VCaP (cell line): ENCODE measurements around the gene SUV39H1.

Experiments used
- H3K27ac ChIP-seq: fragments of 450-650 bp; 2 replicates; pipeline ENCODE4 v1.5.1; 2017
- CTCF ChIP-seq: fragments of 450-650 bp; conservative IDR thresholded peaks from 2 replicates; pipeline ENCODE4 v1.5.1; 2017; ENCODE audit warnings: mild to moderate bottlenecking, moderate library complexity

The SUV39H1 gene

DNA sequence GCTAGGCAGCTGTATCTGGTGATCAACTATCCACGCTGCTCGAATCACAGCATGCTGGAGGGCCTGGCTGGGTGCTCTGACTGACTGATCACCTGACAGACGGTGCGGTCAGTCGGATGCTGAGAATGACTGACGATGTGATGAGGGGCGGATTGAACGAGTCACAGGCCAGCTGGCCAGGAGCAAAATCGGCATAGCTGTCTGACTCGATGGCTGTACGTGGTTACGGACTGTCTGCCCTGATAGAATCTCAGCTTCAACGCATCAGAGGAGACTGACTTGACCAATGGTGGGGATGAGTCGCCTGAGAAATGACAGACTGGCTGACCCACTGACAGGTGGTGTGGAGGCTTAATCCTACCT, 1.0 kb upstream of the SUV39H1 start:
- H3K27ac ChIP-seq = peak overlapping the region; percentile 63
- no peak for TF ChIP-seq CTCF

DNA sequence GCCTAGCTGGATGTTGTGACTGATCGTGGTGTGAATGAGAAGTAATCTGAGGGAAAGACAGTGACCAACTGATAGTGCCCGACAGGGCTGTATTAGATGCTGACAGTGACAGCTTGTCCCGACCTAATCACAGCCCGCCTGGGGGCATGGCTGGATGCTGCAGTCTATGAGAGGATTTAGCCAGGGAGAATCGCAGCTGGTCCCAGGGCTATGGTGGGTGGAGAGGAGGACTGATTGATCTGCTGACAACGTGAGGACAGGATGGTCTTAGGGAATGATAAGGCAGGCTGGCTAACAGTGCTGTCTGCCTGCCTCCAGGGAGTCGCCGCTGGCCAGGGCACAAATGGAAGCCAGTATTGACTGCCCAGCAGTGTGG, 621 bp upstream of the SUV39H1 start:
- peak overlapping the region; percentile 63 for H3K27ac ChIP-seq
- no peak for TF ChIP-seq CTCF

- H3K27ac ChIP-seq = peak overlapping the region; percentile 63
- no peak for TF ChIP-seq CTCF
These were observed 584 bp downstream of the SUV39H1 start for GRCh38 chrX:48696909-48697727.

DNA sequence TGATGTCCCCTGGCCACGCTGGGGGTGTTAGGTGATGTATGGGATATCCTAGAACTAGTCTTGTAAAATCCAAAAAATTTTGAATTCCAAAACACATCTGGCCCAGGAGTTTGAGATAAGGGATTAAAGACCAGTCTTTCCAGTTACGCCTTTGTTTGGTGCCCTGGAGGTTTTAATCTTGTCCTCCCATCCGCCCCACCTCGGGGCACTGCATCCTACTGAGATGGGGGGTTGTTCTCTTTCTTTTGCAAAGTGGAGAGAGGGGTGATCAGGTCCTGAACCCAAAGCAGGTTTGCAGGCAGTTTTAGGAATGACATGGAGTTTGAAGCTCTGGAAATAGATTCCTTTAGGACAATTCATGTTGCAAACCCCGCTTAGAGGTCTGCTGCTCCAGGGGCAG, 1.8 kb downstream of the SUV39H1 start:
- no peak overlapping the region for H3K27ac ChIP-seq

DNA sequence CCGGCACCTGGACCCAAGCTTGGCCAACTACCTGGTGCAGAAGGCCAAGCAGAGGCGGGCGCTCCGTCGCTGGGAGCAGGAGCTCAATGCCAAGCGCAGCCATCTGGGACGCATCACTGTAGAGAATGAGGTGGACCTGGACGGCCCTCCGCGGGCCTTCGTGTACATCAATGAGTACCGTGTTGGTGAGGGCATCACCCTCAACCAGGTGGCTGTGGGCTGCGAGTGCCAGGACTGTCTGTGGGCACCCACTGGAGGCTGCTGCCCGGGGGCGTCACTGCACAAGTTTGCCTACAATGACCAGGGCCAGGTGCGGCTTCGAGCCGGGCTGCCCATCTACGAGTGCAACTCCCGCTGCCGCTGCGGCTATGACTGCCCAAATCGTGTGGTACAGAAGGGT, 3.7 kb downstream of the SUV39H1 start:
- H3K27ac ChIP-seq = no peak overlapping the region
- TF ChIP-seq CTCF = no peak

More for the DNA sequence above, 1.8 kb downstream of the SUV39H1 start:
- no peak for TF ChIP-seq CTCF

DNA sequence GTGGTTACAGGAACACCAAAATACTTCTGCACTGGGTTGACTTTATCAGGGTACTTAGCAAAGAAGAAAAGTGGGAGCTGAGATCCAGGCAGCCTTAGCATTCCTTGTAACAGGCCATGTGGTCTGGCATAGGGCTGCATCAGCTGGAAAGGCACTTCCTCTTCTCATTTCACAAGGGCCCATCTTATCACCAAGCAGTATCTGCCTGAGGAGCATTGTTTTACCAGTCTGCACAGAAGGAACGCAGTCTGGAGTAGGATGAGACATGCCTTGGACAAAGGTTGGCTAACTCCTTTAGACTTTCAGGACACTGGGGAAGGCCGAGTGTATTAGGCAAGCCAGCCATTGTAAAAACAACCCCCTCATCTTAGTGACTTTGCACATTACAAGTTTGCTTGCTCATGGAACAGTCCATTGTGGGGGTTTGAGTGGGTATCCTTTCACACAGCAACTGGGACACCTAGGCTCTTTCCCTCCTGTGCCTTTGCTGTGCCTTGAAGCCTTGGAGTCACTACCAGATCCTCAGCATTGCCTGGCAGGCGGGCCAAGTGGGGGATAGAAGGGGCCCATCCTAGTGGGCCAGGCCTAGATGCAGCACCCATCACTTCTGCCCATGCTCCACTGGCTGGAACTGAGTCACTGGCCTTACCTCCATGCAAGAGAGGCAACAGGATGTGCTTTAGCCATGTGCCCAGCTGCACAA, 4.6 kb downstream of the SUV39H1 start:
- TF ChIP-seq CTCF = no peak
- H3K27ac ChIP-seq = no peak overlapping the region

GRCh38 chrX:48702032-48702431, 5.5 kb downstream of the SUV39H1 start:
- no peak overlapping the region for H3K27ac ChIP-seq
- TF ChIP-seq CTCF = no peak
